ENCODE measurements around the gene ALG1. TPM values are rescaled to one million over a fixed set of nuclear protein-coding genes. Genes with fewer than 3 reads are reported as not detected.
"Not testable (repeated sequence)": the region's sequence is repeated elsewhere in the genome, so short reads cannot be mapped to it uniquely, and the experiment has no call there.

The ALG1 gene
- total RNA-seq, 6 experiments from 2014 or later, result 43.5 to 51.3 (median 47.4) TPM

GRCh38 chr16:5075637-5076036 lies 4.0 kb downstream of the ALG1 start:
- Mint-ChIP-seq H3K4me3 (no peak overlapping the region), H3K27me3 (ENCODE audit: insufficient read depth) (no peaks in the 10 kb centered on the region; the same call in 1 of the 2 replicates), H3K4me1 (ENCODE audit: low read depth) (peaks cover 23% of the 10 kb centered on the region), H3K36me3 (ENCODE audit: low read depth) (peaks cover 11% of the 10 kb centered on the region; the same call in 1 of the 2 replicates), H3K27ac (no peak overlapping the region), H3K9me3 (no peaks in the 10 kb centered on the region)
- no peak for DNase-seq
- no peak for TF ChIP-seq CTCF (IDR thresholded peaks at IDR 0.05)

GRCh38 chr16:5077304-5077703 lies 5.7 kb downstream of the ALG1 start:
- Mint-ChIP-seq H3K4me3 (no peak overlapping the region), H3K9me3 (no peaks in the 10 kb centered on the region), H3K4me1 (ENCODE audit: low read depth) (peaks cover 13% of the 10 kb centered on the region), H3K27me3 (ENCODE audit: insufficient read depth) (no peaks in the 10 kb centered on the region; the same call in 1 of the 2 replicates), H3K36me3 (ENCODE audit: low read depth) (peaks cover 11% of the 10 kb centered on the region; the same call in 1 of the 2 replicates), H3K27ac (no peak overlapping the region)
- no peak for TF ChIP-seq CTCF (IDR thresholded peaks at IDR 0.05)
- DNase-seq, result no peak

GRCh38 chr16:5078626-5079025 lies 7.0 kb downstream of the ALG1 start:
- no peak overlapping the region; the same call in 1 of the 2 replicates for H3K27ac Mint-ChIP-seq

GRCh38 chr16:5080461-5080860 lies 8.8 kb downstream of the ALG1 start:
- H3K4me3 Mint-ChIP-seq; H3K4me1 Mint-ChIP-seq (ENCODE audit: low read depth); H3K27ac Mint-ChIP-seq; DNase-seq; H3K27me3 Mint-ChIP-seq (ENCODE audit: insufficient read depth); H3K9me3 Mint-ChIP-seq: not testable (repeated sequence)
- H3K36me3 Mint-ChIP-seq (ENCODE audit: low read depth), result peaks cover 10% of the 10 kb centered on the region; the same call in 1 of the 2 replicates

More at GRCh38 chr16:5078626-5079025, 7.0 kb downstream of the ALG1 start:
- Mint-ChIP-seq H3K4me1 (ENCODE audit: low read depth) (no peaks in the 10 kb centered on the region), H3K36me3 (ENCODE audit: low read depth) (peaks cover 11% of the 10 kb centered on the region; the same call in 1 of the 2 replicates), H3K27me3 (ENCODE audit: insufficient read depth) (no peaks in the 10 kb centered on the region; the same call in 1 of the 2 replicates), H3K4me3 (no peak overlapping the region), H3K9me3 (no peaks in the 10 kb centered on the region)
- TF ChIP-seq CTCF (IDR thresholded peaks at IDR 0.05), result no peak
- DNase-seq, result no peak

- not testable (repeated sequence) for H3K4me3 Mint-ChIP-seq; H3K27me3 Mint-ChIP-seq (ENCODE audit: insufficient read depth); H3K4me1 Mint-ChIP-seq (ENCODE audit: low read depth)
Measured at GRCh38 chr16:5080996-5081395, 9.4 kb downstream of the ALG1 start.

GRCh38 chr16:5083646-5084045 lies 12.0 kb downstream of the ALG1 start:
- H3K27ac Mint-ChIP-seq; H3K4me3 Mint-ChIP-seq; DNase-seq; H3K4me1 Mint-ChIP-seq (ENCODE audit: low read depth); H3K27me3 Mint-ChIP-seq (ENCODE audit: insufficient read depth); H3K9me3 Mint-ChIP-seq: not testable (repeated sequence)
- peaks cover 10% of the 10 kb centered on the region; the same call in 1 of the 2 replicates for H3K36me3 Mint-ChIP-seq (ENCODE audit: low read depth)

More at GRCh38 chr16:5080996-5081395, 9.4 kb downstream of the ALG1 start:
- H3K27ac Mint-ChIP-seq, DNase-seq, H3K9me3 Mint-ChIP-seq: not testable (repeated sequence)
- peaks cover 10% of the 10 kb centered on the region; the same call in 1 of the 2 replicates for H3K36me3 Mint-ChIP-seq (ENCODE audit: low read depth)

GRCh38 chr16:5084099-5084731 lies 12.6 kb downstream of the ALG1 start:
- H3K27ac Mint-ChIP-seq; H3K4me1 Mint-ChIP-seq (ENCODE audit: low read depth); H3K4me3 Mint-ChIP-seq; H3K27me3 Mint-ChIP-seq (ENCODE audit: insufficient read depth); DNase-seq; H3K9me3 Mint-ChIP-seq: not testable (repeated sequence)
- H3K36me3 Mint-ChIP-seq (ENCODE audit: low read depth), result peaks cover 10% of the 10 kb centered on the region; the same call in 1 of the 2 replicates

Measured in HFFc6 (cell line).